Nephron (organoid): ENCODE data around the gene ZDHHC14.

Experiments used
- H3K27ac Mint-ChIP-seq, 3 experiments: 2 replicates each; pipeline ENCODE4 v1.8.0; 2020; ENCODE audit warnings: mixed read lengths in 3 of 3, mild to moderate bottlenecking in 2 of 3, moderate library complexity in 1 of 3
- H3K27me3 Mint-ChIP-seq: 2 replicates; pipeline ENCODE4 v1.8.0; 2021; ENCODE audit warnings: low read depth, mild to moderate bottlenecking, moderate library complexity, mixed read lengths
- H3K36me3 Mint-ChIP-seq: 2 replicates; pipeline ENCODE4 v1.8.0; 2020; ENCODE audit warnings: low read depth, mixed read lengths
- H3K4me1 Mint-ChIP-seq: 2 replicates; pipeline ENCODE4 v1.8.0; 2020; ENCODE audit warnings: mixed read lengths
- H3K4me3 Mint-ChIP-seq, 3 experiments: 2 replicates each; pipeline ENCODE4 v1.8.0; 2020; ENCODE audit warnings: mild to moderate bottlenecking in 3 of 3, mixed read lengths in 3 of 3, moderate library complexity in 2 of 3
- H3K9me3 Mint-ChIP-seq: 2 replicates; pipeline ENCODE4 v1.8.0; 2020; ENCODE audit warnings: mixed read lengths
- TF ChIP-seq, protein P1 (sequence below), 3 experiments: fragments of 200-600 bp; sonication (generic); IDR thresholded peaks; one replicate each; pipeline ENCODE4 v1.5.0; 2021; ENCODE audit warnings: antibody characterized with exemption in 3 of 3; ENCODE audit not compliant: unreplicated experiment in 3 of 3

The ZDHHC14 gene

DNA sequence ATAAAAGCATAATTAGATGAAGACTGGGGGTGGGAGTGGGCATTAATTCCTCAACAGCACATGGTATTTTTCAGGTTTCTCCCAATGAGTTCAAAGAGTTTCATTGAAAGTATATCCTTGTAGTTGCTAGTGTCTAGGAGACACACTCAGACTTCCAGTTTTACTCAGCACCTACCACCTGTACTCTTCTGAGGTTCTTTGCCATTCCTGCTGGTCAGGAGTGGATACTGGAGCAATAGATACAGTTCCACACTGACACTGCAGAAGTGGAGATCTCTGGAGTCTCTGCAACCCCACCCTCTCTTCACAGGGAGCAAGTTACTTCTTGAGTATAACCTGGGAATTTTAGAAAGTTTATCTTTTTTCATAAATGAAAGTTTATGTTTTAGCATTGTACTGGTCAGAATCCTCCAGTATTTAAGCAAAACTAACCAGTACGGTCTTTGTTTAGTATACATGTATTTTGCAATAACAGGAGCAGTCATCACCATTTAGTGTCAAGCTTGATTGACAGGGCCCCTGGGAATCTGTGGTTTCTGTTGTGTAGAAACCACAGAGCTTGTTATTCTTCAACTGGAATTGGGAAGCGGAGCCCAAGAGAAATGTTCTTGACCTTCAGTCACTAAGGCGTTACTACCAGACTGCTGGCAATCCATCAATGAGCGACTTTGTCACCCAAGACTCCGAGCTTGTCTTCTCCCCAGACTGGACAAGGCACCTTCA lies 148.1 kb downstream of the ZDHHC14 start:
- Mint-ChIP-seq H3K4me1 (peaks cover 22% of the 10 kb centered on the region), H3K27ac (no peak overlapping the region), H3K36me3 (no peaks in the 10 kb centered on the region), H3K27me3 (no peaks in the 10 kb centered on the region), H3K9me3 (no peaks in the 10 kb centered on the region), H3K4me3 (no peak overlapping the region)
- TF ChIP-seq, protein P1, sequence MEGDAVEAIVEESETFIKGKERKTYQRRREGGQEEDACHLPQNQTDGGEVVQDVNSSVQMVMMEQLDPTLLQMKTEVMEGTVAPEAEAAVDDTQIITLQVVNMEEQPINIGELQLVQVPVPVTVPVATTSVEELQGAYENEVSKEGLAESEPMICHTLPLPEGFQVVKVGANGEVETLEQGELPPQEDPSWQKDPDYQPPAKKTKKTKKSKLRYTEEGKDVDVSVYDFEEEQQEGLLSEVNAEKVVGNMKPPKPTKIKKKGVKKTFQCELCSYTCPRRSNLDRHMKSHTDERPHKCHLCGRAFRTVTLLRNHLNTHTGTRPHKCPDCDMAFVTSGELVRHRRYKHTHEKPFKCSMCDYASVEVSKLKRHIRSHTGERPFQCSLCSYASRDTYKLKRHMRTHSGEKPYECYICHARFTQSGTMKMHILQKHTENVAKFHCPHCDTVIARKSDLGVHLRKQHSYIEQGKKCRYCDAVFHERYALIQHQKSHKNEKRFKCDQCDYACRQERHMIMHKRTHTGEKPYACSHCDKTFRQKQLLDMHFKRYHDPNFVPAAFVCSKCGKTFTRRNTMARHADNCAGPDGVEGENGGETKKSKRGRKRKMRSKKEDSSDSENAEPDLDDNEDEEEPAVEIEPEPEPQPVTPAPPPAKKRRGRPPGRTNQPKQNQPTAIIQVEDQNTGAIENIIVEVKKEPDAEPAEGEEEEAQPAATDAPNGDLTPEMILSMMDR (IDR thresholded peaks at IDR 0.05; ENCODE audit: unreplicated experiment in 3 of 3), result no peak

DNA sequence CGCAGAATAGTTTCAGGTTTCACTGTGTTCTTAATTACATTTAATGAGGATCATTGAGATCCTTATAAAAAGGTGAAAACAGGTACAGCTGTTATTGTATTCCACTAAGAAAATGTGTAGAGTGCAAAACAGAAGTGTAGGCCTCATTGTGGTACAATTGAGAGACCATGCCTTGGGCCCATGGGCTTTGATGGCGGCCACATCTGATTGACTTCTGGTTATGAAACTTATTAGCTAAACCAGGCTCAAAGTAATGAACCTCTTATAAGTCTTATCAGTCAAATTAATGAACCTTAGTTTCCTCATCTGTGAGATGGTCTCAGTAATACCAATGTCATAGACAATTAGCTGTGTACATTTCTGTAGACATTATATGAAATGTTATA lies 148.7 kb downstream of the ZDHHC14 start:
- Mint-ChIP-seq H3K27ac (no peak overlapping the region), H3K27me3 (no peaks in the 10 kb centered on the region), H3K9me3 (no peaks in the 10 kb centered on the region), H3K4me1 (peaks cover 22% of the 10 kb centered on the region), H3K36me3 (no peaks in the 10 kb centered on the region), H3K4me3 (no peak overlapping the region)
- TF ChIP-seq, protein P1 (IDR thresholded peaks at IDR 0.05; ENCODE audit: unreplicated experiment in 3 of 3), result no peak

DNA sequence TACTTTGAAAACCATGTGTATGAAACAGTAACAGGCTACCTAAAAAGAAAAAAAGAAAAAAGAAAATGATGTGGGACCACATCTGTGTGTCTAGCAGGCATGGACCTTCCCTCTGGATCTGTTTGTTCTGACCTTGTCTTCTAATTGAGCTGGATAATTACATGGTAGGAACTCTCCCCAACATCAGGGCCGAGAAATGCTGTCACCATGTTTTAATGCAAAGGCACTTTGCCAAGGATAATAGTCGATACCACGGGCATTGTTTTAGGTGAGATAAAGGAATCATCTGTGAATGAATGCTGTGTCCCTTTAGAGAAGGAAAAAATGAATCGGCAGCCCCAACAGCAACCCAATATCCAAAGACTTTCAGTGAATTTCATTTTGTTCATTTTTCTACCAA lies 149.1 kb downstream of the ZDHHC14 start:
- TF ChIP-seq, protein P1 (IDR thresholded peaks at IDR 0.05; ENCODE audit: unreplicated experiment in 3 of 3), result no peak
- Mint-ChIP-seq H3K4me3 (no peak overlapping the region), H3K4me1 (peaks cover 27% of the 10 kb centered on the region), H3K36me3 (no peaks in the 10 kb centered on the region), H3K27me3 (no peaks in the 10 kb centered on the region), H3K9me3 (no peaks in the 10 kb centered on the region), H3K27ac (peak overlapping the region in 1 of 3 experiments; percentile 7)

DNA sequence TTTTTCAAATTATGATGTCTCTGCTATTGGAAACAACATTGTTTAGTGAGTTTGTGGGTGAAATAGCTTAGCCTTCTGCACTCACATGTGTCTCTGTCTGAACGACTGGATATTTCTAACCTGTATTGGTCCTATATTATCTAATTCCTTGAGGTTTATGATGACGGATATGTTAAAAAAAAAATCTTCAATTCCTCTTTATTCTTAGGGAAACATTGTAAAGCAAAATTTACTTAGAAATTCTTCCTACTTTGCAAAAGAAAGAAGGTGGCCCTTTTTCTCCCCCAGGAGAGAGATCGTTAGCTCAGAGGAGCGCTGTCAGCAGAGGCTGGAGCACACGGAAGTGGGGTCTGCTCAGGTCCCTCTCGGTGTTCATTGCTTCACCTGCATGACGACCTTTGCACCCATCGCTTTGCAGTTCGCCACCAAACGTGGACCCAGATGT lies 149.8 kb downstream of the ZDHHC14 start:
- H3K4me1 Mint-ChIP-seq, result peaks cover 33% of the 10 kb centered on the region
- TF ChIP-seq, protein P1 (IDR thresholded peaks at IDR 0.05; ENCODE audit: unreplicated experiment in 3 of 3), result no peak
- no peaks in the 10 kb centered on the region for H3K36me3 Mint-ChIP-seq
- H3K27ac Mint-ChIP-seq, result peak overlapping the region; percentile 75 to 85 (median 84)
- H3K27me3 Mint-ChIP-seq, result no peaks in the 10 kb centered on the region
- no peak overlapping the region for H3K4me3 Mint-ChIP-seq
- H3K9me3 Mint-ChIP-seq, result no peaks in the 10 kb centered on the region

DNA sequence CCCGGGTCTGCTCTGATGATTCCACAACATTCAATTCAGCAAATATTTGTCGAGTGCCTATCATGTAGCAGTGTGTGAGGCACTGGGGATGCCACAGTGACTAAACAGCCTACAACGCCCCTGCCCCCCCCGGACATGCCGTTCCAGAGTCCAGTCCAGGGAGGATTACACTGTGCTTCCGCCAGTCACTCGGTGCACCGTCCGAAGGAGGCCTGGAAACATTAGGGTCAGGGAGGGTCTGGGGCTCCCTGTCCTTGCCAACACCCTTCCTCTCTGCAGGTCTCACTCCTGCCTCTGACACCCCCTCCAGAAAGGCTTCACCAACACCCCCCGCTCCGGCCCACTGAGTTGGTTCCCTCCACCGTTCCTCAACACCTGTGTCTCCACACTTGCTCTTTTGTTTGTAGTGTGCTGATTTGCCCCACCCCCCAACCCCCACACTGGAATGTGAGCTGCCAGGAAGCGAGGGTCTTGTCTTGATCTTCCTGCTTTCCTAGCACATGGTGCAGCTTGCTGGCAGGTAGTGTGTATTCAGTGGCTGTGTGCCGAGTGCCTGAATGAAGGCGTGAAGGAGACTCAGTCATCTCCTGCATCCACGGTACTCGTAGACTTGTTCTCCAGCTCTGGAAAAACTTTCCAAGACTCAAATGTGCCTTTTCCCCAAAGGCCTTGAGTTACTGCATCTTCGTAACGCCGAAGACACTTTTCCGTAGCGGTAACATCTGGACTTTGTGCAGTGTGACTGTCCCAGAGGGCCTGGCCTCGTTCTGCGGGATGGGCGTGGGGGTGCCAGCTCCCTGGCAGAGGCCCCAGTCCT lies 150.4 kb downstream of the ZDHHC14 start:
- peak overlapping the region in 1 of 3 experiments; percentile 3 for H3K4me3 Mint-ChIP-seq
- peaks cover 39% of the 10 kb centered on the region for H3K4me1 Mint-ChIP-seq
- peak overlapping the region; percentile 75 to 85 (median 84) for H3K27ac Mint-ChIP-seq
- H3K9me3 Mint-ChIP-seq, result no peaks in the 10 kb centered on the region
- H3K36me3 Mint-ChIP-seq, result no peaks in the 10 kb centered on the region
- no peaks in the 10 kb centered on the region for H3K27me3 Mint-ChIP-seq
- TF ChIP-seq, protein P1 (IDR thresholded peaks at IDR 0.05; ENCODE audit: unreplicated experiment in 3 of 3), result no peak
